Stromal cell of bone marrow (primary cell): ENCODE measurements around the gene TMPRSS3.

ENCODE experiments used
- DNase-seq: peaks from one replicate; pipeline ENCODE4 v3.0.0-alpha.2; 2012; ENCODE audit warnings: low read depth

The TMPRSS3 gene

DNA sequence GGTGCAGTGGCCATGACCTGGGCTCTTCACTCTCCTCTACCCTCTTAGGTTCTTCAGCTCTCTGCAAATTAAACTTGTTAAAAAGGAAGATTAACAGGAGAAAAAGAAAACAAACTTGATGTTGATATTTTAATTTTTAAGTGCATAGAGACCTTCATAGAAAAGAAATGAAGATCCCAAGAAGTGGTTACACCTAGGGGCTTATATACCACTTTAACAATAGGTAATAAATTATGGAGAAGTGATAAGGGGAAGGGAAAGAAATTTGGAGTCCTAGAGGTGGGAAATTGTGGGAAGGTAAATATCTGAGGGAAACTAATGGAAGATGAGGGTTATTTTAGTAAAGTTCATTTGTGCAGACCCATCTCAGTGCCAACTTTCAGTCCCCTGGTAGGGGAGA lies 64.2 kb downstream of the TMPRSS3 start:
- DNase-seq: no peak

- no peak for DNase-seq
Measured at GRCh38 chr21:42330380-42331371, 65.2 kb downstream of the TMPRSS3 start.

- no peak for DNase-seq
Measured at GRCh38 chr21:42324896-42325295, 71.0 kb downstream of the TMPRSS3 start.
